ENCODE measurements around the gene ARMH1.

Gene ARMH1

DNA sequence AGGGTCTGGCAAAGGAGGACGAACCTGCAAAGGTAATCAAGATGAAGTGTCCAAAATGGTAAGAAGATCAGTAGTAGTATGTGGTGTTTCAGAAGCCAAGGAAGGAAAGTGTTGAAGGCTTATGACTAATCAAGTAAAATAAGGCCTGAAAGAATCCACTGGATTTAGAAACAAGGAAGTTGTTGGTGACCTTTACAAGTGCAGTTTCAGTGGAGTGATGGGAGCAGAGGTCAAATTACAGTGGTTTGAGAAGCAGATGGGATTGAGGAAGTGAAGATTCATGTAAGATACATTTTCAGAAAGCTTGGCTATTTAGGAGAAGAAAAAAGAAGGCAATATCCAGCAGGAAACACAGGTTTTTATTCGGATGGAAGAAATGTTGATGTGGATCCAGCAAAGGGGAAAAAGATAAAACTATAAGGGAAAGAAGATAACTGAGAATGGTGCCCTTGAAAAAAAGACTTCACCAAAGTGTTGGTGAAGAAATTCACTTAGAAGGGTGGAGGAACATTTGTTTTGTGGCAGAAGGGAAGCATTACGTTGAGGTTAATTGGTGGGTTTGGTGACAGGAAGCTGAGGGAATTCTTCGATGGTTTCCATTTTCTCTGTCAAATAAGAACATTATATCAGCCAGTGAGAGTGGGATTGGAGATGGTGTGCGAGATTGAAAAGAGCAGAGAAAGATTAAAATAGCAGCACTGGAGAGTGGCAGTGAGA, 2.1 kb downstream of the ARMH1 start:
- no peaks in the 10 kb centered on the region for H3K27me3 ChIP-seq (ENCODE audit: insufficient read depth, low read depth)
- no peak overlapping the region for H3K9ac ChIP-seq
- H3K27ac ChIP-seq = no peak overlapping the region
- peaks cover 33% of the 10 kb centered on the region for H3K4me1 ChIP-seq (ENCODE audit: low read depth, poor library complexity, severe bottlenecking)
- TF ChIP-seq, protein P1, sequence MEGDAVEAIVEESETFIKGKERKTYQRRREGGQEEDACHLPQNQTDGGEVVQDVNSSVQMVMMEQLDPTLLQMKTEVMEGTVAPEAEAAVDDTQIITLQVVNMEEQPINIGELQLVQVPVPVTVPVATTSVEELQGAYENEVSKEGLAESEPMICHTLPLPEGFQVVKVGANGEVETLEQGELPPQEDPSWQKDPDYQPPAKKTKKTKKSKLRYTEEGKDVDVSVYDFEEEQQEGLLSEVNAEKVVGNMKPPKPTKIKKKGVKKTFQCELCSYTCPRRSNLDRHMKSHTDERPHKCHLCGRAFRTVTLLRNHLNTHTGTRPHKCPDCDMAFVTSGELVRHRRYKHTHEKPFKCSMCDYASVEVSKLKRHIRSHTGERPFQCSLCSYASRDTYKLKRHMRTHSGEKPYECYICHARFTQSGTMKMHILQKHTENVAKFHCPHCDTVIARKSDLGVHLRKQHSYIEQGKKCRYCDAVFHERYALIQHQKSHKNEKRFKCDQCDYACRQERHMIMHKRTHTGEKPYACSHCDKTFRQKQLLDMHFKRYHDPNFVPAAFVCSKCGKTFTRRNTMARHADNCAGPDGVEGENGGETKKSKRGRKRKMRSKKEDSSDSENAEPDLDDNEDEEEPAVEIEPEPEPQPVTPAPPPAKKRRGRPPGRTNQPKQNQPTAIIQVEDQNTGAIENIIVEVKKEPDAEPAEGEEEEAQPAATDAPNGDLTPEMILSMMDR (conservative IDR thresholded peaks at IDR 0.05; ENCODE audit: low read depth, low read length) = no peak
- H3K36me3 ChIP-seq (ENCODE audit: insufficient read depth) = no peaks in the 10 kb centered on the region
- H3K4me2 ChIP-seq = no peak overlapping the region
- H3K79me2 ChIP-seq (ENCODE audit: insufficient read depth, low read depth) = no peaks in the 10 kb centered on the region
- no peaks in the 10 kb centered on the region for H4K20me1 ChIP-seq (ENCODE audit: insufficient read depth)
- no peak overlapping the region for H3K4me3 ChIP-seq (IDR thresholded peaks at IDR 0.05; ENCODE audit: insufficient read depth, low read depth, low read length)
- peak overlapping the region; percentile 12; the same call in 1 of the 2 replicates for H2AFZ ChIP-seq (ENCODE audit: low read depth)

DNA sequence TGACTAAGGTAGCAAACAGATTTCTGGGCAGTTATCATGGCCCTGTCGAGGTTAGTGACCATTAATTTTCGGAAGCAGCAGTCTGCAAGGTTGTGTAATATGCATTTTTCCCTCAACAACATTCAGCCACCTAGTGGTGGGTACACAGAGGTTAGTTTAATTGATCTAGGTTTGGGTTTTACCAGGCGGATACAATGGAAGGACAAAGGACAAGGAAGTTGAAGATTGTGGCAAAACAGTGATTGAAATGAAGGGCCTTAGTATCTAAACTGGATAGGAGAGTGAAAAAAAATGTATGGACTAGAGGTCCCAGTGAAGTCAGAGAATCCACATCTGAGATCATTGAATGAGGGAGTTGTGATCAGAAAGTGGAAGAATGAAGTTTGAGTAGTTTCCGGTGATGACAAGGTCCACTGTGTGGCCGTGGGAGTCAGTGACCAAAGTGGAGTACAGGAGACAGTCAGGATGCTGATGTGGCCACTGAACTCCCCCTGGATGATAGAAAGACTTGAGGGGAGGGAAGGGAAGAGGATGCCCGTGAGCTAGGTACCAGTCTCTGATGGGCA, 2.8 kb downstream of the ARMH1 start:
- H3K4me2 ChIP-seq = no peak overlapping the region
- H3K9ac ChIP-seq = no peak overlapping the region
- no peaks in the 10 kb centered on the region for H3K36me3 ChIP-seq (ENCODE audit: insufficient read depth)
- no peaks in the 10 kb centered on the region for H3K79me2 ChIP-seq (ENCODE audit: insufficient read depth, low read depth)
- H3K4me1 ChIP-seq (ENCODE audit: low read depth, poor library complexity, severe bottlenecking) = peaks cover 27% of the 10 kb centered on the region
- H4K20me1 ChIP-seq (ENCODE audit: insufficient read depth) = no peaks in the 10 kb centered on the region
- TF ChIP-seq, protein P1 (conservative IDR thresholded peaks at IDR 0.05; ENCODE audit: low read depth, low read length) = peak; percentile 74
- H3K4me3 ChIP-seq (IDR thresholded peaks at IDR 0.05; ENCODE audit: insufficient read depth, low read depth, low read length) = no peak overlapping the region
- no peaks in the 10 kb centered on the region for H3K27me3 ChIP-seq (ENCODE audit: insufficient read depth, low read depth)
- H2AFZ ChIP-seq (ENCODE audit: low read depth) = no peak overlapping the region; the same call in 1 of the 2 replicates
- H3K27ac ChIP-seq = no peak overlapping the region

DNA sequence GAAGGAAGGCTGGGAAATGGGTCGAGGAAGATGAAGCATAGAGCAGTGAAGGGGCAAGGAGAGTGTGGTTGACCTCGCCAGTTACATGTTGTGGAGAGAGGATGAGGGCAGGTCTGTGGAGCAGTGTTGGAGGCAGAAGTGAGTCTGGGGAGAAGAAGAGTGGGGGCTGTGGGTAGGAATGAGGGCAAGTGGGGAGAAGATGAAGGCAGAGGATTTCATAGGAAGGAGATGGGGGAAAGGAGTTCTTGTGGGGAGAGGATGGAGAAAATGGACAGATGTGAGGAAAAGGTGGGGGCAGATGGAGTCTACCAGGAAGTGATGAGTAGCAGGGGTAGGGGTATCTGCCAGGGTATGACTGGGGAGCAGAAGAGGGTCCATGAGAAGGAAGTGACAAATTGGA, 3.6 kb downstream of the ARMH1 start:
- Histone ChIP-seq H4K20me1 (ENCODE audit: insufficient read depth) (no peaks in the 10 kb centered on the region), H3K4me1 (ENCODE audit: low read depth, poor library complexity, severe bottlenecking) (peaks cover 25% of the 10 kb centered on the region), H2AFZ (ENCODE audit: low read depth) (no peak overlapping the region), H3K36me3 (ENCODE audit: insufficient read depth) (no peaks in the 10 kb centered on the region), H3K27me3 (ENCODE audit: insufficient read depth, low read depth) (no peaks in the 10 kb centered on the region), H3K4me2 (no peak overlapping the region), H3K9ac (no peak overlapping the region), H3K79me2 (ENCODE audit: insufficient read depth, low read depth) (no peaks in the 10 kb centered on the region), H3K4me3 (IDR thresholded peaks at IDR 0.05; ENCODE audit: insufficient read depth, low read depth, low read length) (no peak overlapping the region), H3K27ac (no peak overlapping the region)
- TF ChIP-seq, protein P1 (conservative IDR thresholded peaks at IDR 0.05; ENCODE audit: low read depth, low read length) = no peak

DNA sequence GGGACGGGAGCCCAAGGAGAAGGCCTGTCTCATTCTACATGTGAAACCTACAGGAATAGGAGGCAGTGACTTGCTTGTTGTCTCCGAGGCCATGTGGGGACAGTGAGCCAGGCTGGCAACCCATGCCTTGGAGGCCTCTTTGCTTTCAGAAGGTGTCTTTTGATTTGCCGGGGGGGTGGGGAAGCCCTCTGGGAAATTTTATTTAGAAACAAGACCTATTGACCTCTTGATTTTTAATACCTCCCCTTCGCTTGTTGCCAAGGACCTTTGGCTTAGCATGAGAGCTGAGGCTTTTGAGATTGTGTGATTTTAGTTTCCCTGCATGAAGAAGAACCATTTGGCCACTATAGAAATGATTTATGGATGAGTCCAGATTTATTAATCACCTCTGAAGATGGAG, 4.1 kb downstream of the ARMH1 start:
- H3K27me3 ChIP-seq (ENCODE audit: insufficient read depth, low read depth) = no peaks in the 10 kb centered on the region
- H3K9ac ChIP-seq = no peak overlapping the region
- TF ChIP-seq, protein P1 (conservative IDR thresholded peaks at IDR 0.05; ENCODE audit: low read depth, low read length) = no peak
- H3K27ac ChIP-seq = no peak overlapping the region
- H4K20me1 ChIP-seq (ENCODE audit: insufficient read depth) = no peaks in the 10 kb centered on the region
- no peak overlapping the region for H2AFZ ChIP-seq (ENCODE audit: low read depth)
- H3K4me3 ChIP-seq (IDR thresholded peaks at IDR 0.05; ENCODE audit: insufficient read depth, low read depth, low read length) = no peak overlapping the region
- peaks cover 25% of the 10 kb centered on the region for H3K4me1 ChIP-seq (ENCODE audit: low read depth, poor library complexity, severe bottlenecking)
- H3K4me2 ChIP-seq = no peak overlapping the region
- H3K79me2 ChIP-seq (ENCODE audit: insufficient read depth, low read depth) = no peaks in the 10 kb centered on the region
- no peaks in the 10 kb centered on the region for H3K36me3 ChIP-seq (ENCODE audit: insufficient read depth)
